HG03469 (cell line): ENCODE measurements around the gene BUB3.
"Not testable (repeated sequence)": the region's sequence is repeated elsewhere in the genome, so short reads cannot be mapped to it uniquely, and the experiment has no call there.

ENCODE experiments used
- ATAC-seq: cut with Tn5 transposase; IDR thresholded peaks from one replicate; pipeline ENCODE4 v1.9.1; 2021; ENCODE audit warnings: mild to moderate bottlenecking, moderate library complexity, moderate number of reproducible peaks; ENCODE audit not compliant: unreplicated experiment

BUB3 gene

GRCh38 chr10:123153486-123154091 lies 613 bp upstream of the BUB3 start:
- ATAC-seq = no peak

GRCh38 chr10:123154711-123155505 lies 706 bp downstream of the BUB3 start:
- ATAC-seq = no peak

- no peak for ATAC-seq
These were observed 1.9 kb downstream of the BUB3 start for GRCh38 chr10:123156078-123156477.

GRCh38 chr10:123157210-123157609 lies 3.0 kb downstream of the BUB3 start:
- no peak for ATAC-seq

- ATAC-seq = no peak
These were observed 4.5 kb downstream of the BUB3 start for GRCh38 chr10:123158682-123159081.

GRCh38 chr10:123160311-123160980 lies 6.2 kb downstream of the BUB3 start:
- no peak for ATAC-seq

GRCh38 chr10:123164319-123164718 lies 10.1 kb downstream of the BUB3 start:
- ATAC-seq = no peak

- ATAC-seq = no peak
These were observed 11.4 kb downstream of the BUB3 start for GRCh38 chr10:123165445-123166072.

GRCh38 chr10:123166618-123167017 lies 12.4 kb downstream of the BUB3 start:
- no peak for ATAC-seq

GRCh38 chr10:123170961-123171360 lies 16.8 kb downstream of the BUB3 start:
- ATAC-seq = no peak

- not testable (repeated sequence) for ATAC-seq
These were observed 17.4 kb downstream of the BUB3 start for GRCh38 chr10:123171616-123172015.

GRCh38 chr10:123175389-123176387 lies 21.5 kb downstream of the BUB3 start:
- ATAC-seq = no peak

- not testable (repeated sequence) for ATAC-seq
These were observed 24.2 kb downstream of the BUB3 start for GRCh38 chr10:123178390-123178789.

- no peak for ATAC-seq
These were observed 26.2 kb downstream of the BUB3 start for GRCh38 chr10:123180101-123181090.

- ATAC-seq = no peak
These were observed 29.5 kb downstream of the BUB3 start for GRCh38 chr10:123183724-123184123.

- ATAC-seq = no peak
These were observed 33.6 kb downstream of the BUB3 start for GRCh38 chr10:123187781-123188180.

GRCh38 chr10:123191886-123192285 lies 37.7 kb downstream of the BUB3 start:
- no peak for ATAC-seq

GRCh38 chr10:123194056-123194455 lies 39.9 kb downstream of the BUB3 start:
- no peak for ATAC-seq

- no peak for ATAC-seq
These were observed 46.3 kb downstream of the BUB3 start for GRCh38 chr10:123200531-123200930.
